Endothelial cell of umbilical vein (primary cell): ENCODE measurements around the gene SRP68. TPM values are rescaled to one million over a fixed set of nuclear protein-coding genes. Genes with fewer than 3 reads are reported as not detected.

Experiments used
- BruUV-seq: library from RNA; stranded (reverse); fragments of 400-500 nt; replicated peaks from 2 replicates; lab custom pipeline; 2021; lab: Mats Ljungman, UMichigan
- CTCF ChIA-PET: fragments of 300-600, 350-600 bp; sonication (Branson Sonifier 250); formaldehyde crosslinking; loops from one replicate; lab custom pipeline; 2021; ENCODE audit warnings: antibody characterized with exemption, inconsistent platforms; lab: Charles Lee
- POLR2A ChIA-PET: fragments of 300-600, 350-600 bp; sonication (Branson Sonifier 250); formaldehyde crosslinking; loops from one replicate; lab custom pipeline; 2021; ENCODE audit warnings: antibody characterized with exemption, inconsistent platforms; lab: Charles Lee
- DNase-seq: peaks from one replicate; pipeline ENCODE4 v3.0.0-alpha.2; 2011; ENCODE audit warnings: low read depth, low spot score
- FAIRE-seq: peaks from 2 replicates; lab custom pipeline; 2011; peaks lifted over from hg19 to GRCh38; lab: Jason Lieb, UNC
- H2AFZ ChIP-seq: 2 replicates; pipeline ENCODE4 v1.6.0; 2012; ENCODE audit warnings: low read depth, low read length, control low read depth, inconsistent platforms
- H3K27ac ChIP-seq: 2 replicates; pipeline ENCODE4 v1.5.1; 2011; ENCODE audit warnings: low read depth, mild to moderate bottlenecking, control low read depth, low read length, moderate library complexity; ENCODE audit not compliant: insufficient read depth
- H3K27me3 ChIP-seq, 2 experiments: 2 replicates each; pipeline versions ENCODE4 v1.6.0 to v1.6.1; 2011; ENCODE audit warnings: low read length in 2 of 2, mixed read lengths in 1 of 2; ENCODE audit not compliant: control insufficient read depth in 2 of 2, insufficient read depth in 2 of 2
- H3K36me3 ChIP-seq, 2 experiments: 2 replicates in 1 of 2; 3 replicates in 1 of 2; pipeline ENCODE4 v1.5.1; 2011; ENCODE audit warnings: low read length in 2 of 2, mild to moderate bottlenecking in 1 of 2, moderate library complexity in 1 of 2; ENCODE audit not compliant: control insufficient read depth in 2 of 2, insufficient read depth in 2 of 2; ENCODE audit errors: extremely low read depth in 1 of 2
- H3K4me1 ChIP-seq: 3 replicates; pipeline ENCODE4 v1.5.1; 2011; ENCODE audit warnings: mild to moderate bottlenecking, low read length; ENCODE audit not compliant: control insufficient read depth, insufficient read depth; ENCODE audit errors: extremely low read depth
- H3K4me2 ChIP-seq: 2 replicates; pipeline ENCODE4 v1.6.1; 2011; ENCODE audit warnings: low read length, control low read depth, mixed read lengths; ENCODE audit not compliant: insufficient read depth
- H3K4me3 ChIP-seq, 3 experiments: fragments of 200-600 bp in 1 of 3; sonication (generic), shearing (Covaris generic) in 1 of 3; replicated peaks in 1 of 3; 2 replicates each; pipeline ENCODE4 v1.5.1; 2011 to 2016; ENCODE audit warnings: control low read depth in 3 of 3, low read length in 3 of 3, mild to moderate bottlenecking in 2 of 3, inconsistent platforms in 1 of 3, low read depth in 1 of 3, moderate library complexity in 1 of 3; ENCODE audit not compliant: insufficient read depth in 1 of 3
- H3K79me2 ChIP-seq: 2 replicates; pipeline ENCODE4 v1.6.0; 2012; ENCODE audit warnings: low read length, inconsistent platforms; ENCODE audit not compliant: control insufficient read depth, insufficient read depth
- H3K9ac ChIP-seq: replicated peaks from 2 replicates; pipeline ENCODE3; 2011; ENCODE audit warnings: low read length, control low read depth; ENCODE audit not compliant: insufficient read depth; ENCODE audit errors: extremely low read depth
- H3K9me1 ChIP-seq: replicated peaks from 3 replicates; pipeline ENCODE4 v1.6.0; 2011; ENCODE audit warnings: mild to moderate bottlenecking, low read length; ENCODE audit not compliant: control insufficient read depth, insufficient read depth; ENCODE audit errors: extremely low read depth
- H3K9me3 ChIP-seq: replicated peaks from 2 replicates; pipeline ENCODE4 v1.5.1; 2012; ENCODE audit warnings: low read length, inconsistent platforms; ENCODE audit not compliant: control insufficient read depth, insufficient read depth
- H4K20me1 ChIP-seq: replicated peaks from 2 replicates; pipeline ENCODE3; 2011; ENCODE audit warnings: mild to moderate bottlenecking, low read length; ENCODE audit not compliant: control insufficient read depth, insufficient read depth; ENCODE audit errors: extremely low read depth
- CTCF ChIP-seq, 2 donors: IDR thresholded peaks; 1 replicate in 1 of 2; 2 replicates in 1 of 2; pipeline ENCODE4 v1.5.1; 2011; ENCODE audit warnings: low read length in 2 of 2, mild to moderate bottlenecking in 2 of 2, moderate library complexity in 2 of 2, control low read depth in 1 of 2, inconsistent platforms in 1 of 2, low read depth in 1 of 2; ENCODE audit not compliant: insufficient read depth in 1 of 2; ENCODE audit errors: extremely low read depth in 1 of 2
- EZH2 ChIP-seq: IDR thresholded peaks from 2 replicates; pipeline ENCODE4 v1.6.1; 2012; ENCODE audit warnings: borderline replicate concordance, low read depth, mild to moderate bottlenecking, moderate library complexity, low read length, inconsistent platforms; ENCODE audit not compliant: severe bottlenecking
- JUN ChIP-seq: IDR thresholded peaks from 2 replicates; pipeline ENCODE4 v1.6.1; 2011; ENCODE audit warnings: borderline replicate concordance, low read depth; ENCODE audit not compliant: insufficient read length, insufficient read depth
- POLR2A ChIP-seq: IDR thresholded peaks from 2 replicates; pipeline ENCODE4 v1.6.1; 2012; ENCODE audit warnings: low read depth, mild to moderate bottlenecking, control low read depth, low read length
- POLR2AphosphoS5 ChIP-seq: IDR thresholded peaks from 2 replicates; pipeline ENCODE4 v1.6.1; 2012; ENCODE audit warnings: low read depth, mild to moderate bottlenecking, control low read depth, low read length, moderate library complexity; ENCODE audit not compliant: insufficient read depth
- dilution Hi-C: fragments of 300-500 bp; cut with MboI; formaldehyde crosslinking; loops from one replicate; pipeline ENCODE4 v1.15.0; 2019; ENCODE audit warnings: low sequenced_read_pairs; ENCODE audit not compliant: extremely low pct_ligation_motif_present
- intact Hi-C: fragments of 100-400 bp; cut with micrococcal nuclease; formaldehyde crosslinking; loops from one replicate; pipeline ENCODE4 v1.10.0; 2022
- polyA plus RNA-seq, 4 experiments: library from polyadenylated mRNA; depleted of rRNA in 3 of 4; stranded (reverse) in 3 of 4; unstranded in 1 of 4; fragments of >200 nt; gene quantifications; 2 replicates each; pipeline versions ENCODE4 v1.2.1 to v1.2.3, GENCODE V29; 2011 to 2012; ENCODE audit warnings: missing spikeins in 1 of 4
- total RNA-seq: library from RNA; stranded (reverse); gene quantifications from 2 replicates; pipeline ENCODE4 v1.2.3, GENCODE V29; 2021

Gene SRP68
- total and polyA plus RNA-seq, 2 donors (not counting 3 experiments of a cell fraction or from before 2014, with no cell fraction given) = 64.6 to 81.7 TPM

- FAIRE-seq (no peak), DNase-seq (no peak)
- Histone ChIP-seq H4K20me1 (no peaks in the 10 kb centered on the region), H3K27ac (no peak overlapping the region), H3K27me3 (peaks cover 53 to 54% of the 10 kb centered on the region in 2 experiments), H3K4me1 (no peaks in the 10 kb centered on the region), H3K9me1 (no peaks in the 10 kb centered on the region), H3K79me2 (no peaks in the 10 kb centered on the region), H3K9me3 (no peaks in the 10 kb centered on the region), H2AFZ (no peak overlapping the region), H3K36me3 (peaks cover 0 to 25% of the 10 kb centered on the region in 2 experiments), H3K4me3 (no peak overlapping the region), H3K9ac (no peak overlapping the region), H3K4me2 (no peak overlapping the region)
- TF ChIP-seq CTCF (IDR thresholded peaks at IDR 0.05; ENCODE audit: extremely low read depth in 1 of 2, insufficient read depth in 1 of 2, low read depth in 1 of 2, low read length in 2 of 2) (no peak), EZH2 (peak; percentile 31)
- no TSS peak for BruUV-seq
- intact Hi-C loops (loop anchor here (5.0 kb wide), 1 partner anchor 68 kb away; no protein-coding TSS in a partner anchor), dilution Hi-C loops (no loop called here)
- ChIA-PET POLR2A (interaction anchor here (1.1 kb wide), 1 partner anchor 9 kb away, joined by 3 read pairs; no protein-coding TSS in a partner anchor), CTCF (interaction anchor here (1.6 kb wide), 1 partner anchor 66 kb away, joined by 4 read pairs; no protein-coding TSS in a partner anchor)
These were observed 7.8 kb upstream of the SRP68 start for GRCh38 chr17:76079956-76080767.

GRCh38 chr17:76079535-76079955, 7.2 kb upstream of the SRP68 start:
- H3K4me2 ChIP-seq = no peak overlapping the region
- BruUV-seq = no TSS peak
- dilution Hi-C loops = no loop called here
- H3K9me1 ChIP-seq = no peaks in the 10 kb centered on the region
- TF ChIP-seq POLR2A = no peak
- no peak for TF ChIP-seq JUN
- peak; percentile 21 for TF ChIP-seq POLR2AphosphoS5
- no peak for FAIRE-seq
- CTCF ChIA-PET = interaction anchor here (1.6 kb wide), 1 partner anchor 66 kb away, joined by 4 read pairs; no protein-coding TSS in a partner anchor
- no peaks in the 10 kb centered on the region for H3K4me1 ChIP-seq
- POLR2A ChIA-PET = interaction anchor here (1.1 kb wide), 1 partner anchor 10 kb away, joined by 3 read pairs; no protein-coding TSS in a partner anchor
- H3K27ac ChIP-seq = no peak overlapping the region
- no peak overlapping the region for H3K4me3 ChIP-seq
- peaks cover 0 to 21% of the 10 kb centered on the region in 2 experiments for H3K36me3 ChIP-seq
- H3K79me2 ChIP-seq = no peaks in the 10 kb centered on the region
- no peaks in the 10 kb centered on the region for H3K9me3 ChIP-seq
- no peak overlapping the region for H2AFZ ChIP-seq
- H3K27me3 ChIP-seq = peaks cover 58 to 60% of the 10 kb centered on the region in 2 experiments
- no peaks in the 10 kb centered on the region for H4K20me1 ChIP-seq
- no peak for DNase-seq
- intact Hi-C loops = loop anchor here (5.0 kb wide), 1 partner anchor 67 kb away; no protein-coding TSS in a partner anchor
- no peak overlapping the region for H3K9ac ChIP-seq
